Epithelial cell of proximal tubule (primary cell): ENCODE data around the gene PTPRN2. TPM values are rescaled to one million over a fixed set of nuclear protein-coding genes. Genes with fewer than 3 reads are reported as not detected.

Experiments used
- DNase-seq: peaks from one replicate; pipeline ENCODE4 v3.0.0-alpha.2; 2011; ENCODE audit warnings: low read depth
- H3K4me3 ChIP-seq: 2 replicates; pipeline ENCODE4 v1.5.1; 2011; ENCODE audit warnings: low read depth, mild to moderate bottlenecking, low read length
- CTCF ChIP-seq: conservative IDR thresholded peaks from 2 replicates; pipeline ENCODE4 v1.5.1; 2012; ENCODE audit warnings: low read depth, mild to moderate bottlenecking, low read length
- total RNA-seq: library from RNA; depleted of rRNA; stranded (reverse); fragments of >200 nt; gene quantifications from 2 replicates; pipeline ENCODE4 v1.2.3, GENCODE V29; 2015

Gene PTPRN2
- total RNA-seq, 1 donor from 2014 or later, result 2.8 TPM

GRCh38 chr7:157993406-157994105, 594.1 kb downstream of the PTPRN2 start:
- TF ChIP-seq CTCF, result no peak
- no peak for DNase-seq

GRCh38 chr7:157992511-157993160, 595.0 kb downstream of the PTPRN2 start:
- H3K4me3 ChIP-seq, result no peak overlapping the region
- DNase-seq, result no peak
- no peak for TF ChIP-seq CTCF

More at GRCh38 chr7:157993406-157994105, 594.1 kb downstream of the PTPRN2 start:
- H3K4me3 ChIP-seq, result no peak overlapping the region

GRCh38 chr7:157991761-157992160, 595.9 kb downstream of the PTPRN2 start:
- no peak overlapping the region for H3K4me3 ChIP-seq
- TF ChIP-seq CTCF, result no peak
- DNase-seq, result no peak

- TF ChIP-seq CTCF, result no peak
- no peak for DNase-seq
Measured at GRCh38 chr7:157991351-157991750, 596.3 kb downstream of the PTPRN2 start.

GRCh38 chr7:157990881-157991250, 596.8 kb downstream of the PTPRN2 start:
- no peak overlapping the region for H3K4me3 ChIP-seq
- TF ChIP-seq CTCF, result no peak

More at GRCh38 chr7:157991351-157991750, 596.3 kb downstream of the PTPRN2 start:
- H3K4me3 ChIP-seq, result no peak overlapping the region

GRCh38 chr7:157990226-157990880, 597.3 kb downstream of the PTPRN2 start:
- no peak for DNase-seq
- no peak for TF ChIP-seq CTCF
- no peak overlapping the region for H3K4me3 ChIP-seq

More at GRCh38 chr7:157990881-157991250, 596.8 kb downstream of the PTPRN2 start:
- no peak for DNase-seq
